Measurements from ENCODE around the gene KRT1.

- no peak for TF ChIP-seq POLR2AphosphoS5 (IDR thresholded peaks at IDR 0.05)
- TF ChIP-seq CTCF (IDR thresholded peaks at IDR 0.05; ENCODE audit: poor library complexity, severe bottlenecking), result no peak
- TF ChIP-seq EZH2 (IDR thresholded peaks at IDR 0.05; ENCODE audit: borderline replicate concordance, insufficient read depth, low read length, poor library complexity, severe bottlenecking), result no peak
- TF ChIP-seq, protein P1, sequence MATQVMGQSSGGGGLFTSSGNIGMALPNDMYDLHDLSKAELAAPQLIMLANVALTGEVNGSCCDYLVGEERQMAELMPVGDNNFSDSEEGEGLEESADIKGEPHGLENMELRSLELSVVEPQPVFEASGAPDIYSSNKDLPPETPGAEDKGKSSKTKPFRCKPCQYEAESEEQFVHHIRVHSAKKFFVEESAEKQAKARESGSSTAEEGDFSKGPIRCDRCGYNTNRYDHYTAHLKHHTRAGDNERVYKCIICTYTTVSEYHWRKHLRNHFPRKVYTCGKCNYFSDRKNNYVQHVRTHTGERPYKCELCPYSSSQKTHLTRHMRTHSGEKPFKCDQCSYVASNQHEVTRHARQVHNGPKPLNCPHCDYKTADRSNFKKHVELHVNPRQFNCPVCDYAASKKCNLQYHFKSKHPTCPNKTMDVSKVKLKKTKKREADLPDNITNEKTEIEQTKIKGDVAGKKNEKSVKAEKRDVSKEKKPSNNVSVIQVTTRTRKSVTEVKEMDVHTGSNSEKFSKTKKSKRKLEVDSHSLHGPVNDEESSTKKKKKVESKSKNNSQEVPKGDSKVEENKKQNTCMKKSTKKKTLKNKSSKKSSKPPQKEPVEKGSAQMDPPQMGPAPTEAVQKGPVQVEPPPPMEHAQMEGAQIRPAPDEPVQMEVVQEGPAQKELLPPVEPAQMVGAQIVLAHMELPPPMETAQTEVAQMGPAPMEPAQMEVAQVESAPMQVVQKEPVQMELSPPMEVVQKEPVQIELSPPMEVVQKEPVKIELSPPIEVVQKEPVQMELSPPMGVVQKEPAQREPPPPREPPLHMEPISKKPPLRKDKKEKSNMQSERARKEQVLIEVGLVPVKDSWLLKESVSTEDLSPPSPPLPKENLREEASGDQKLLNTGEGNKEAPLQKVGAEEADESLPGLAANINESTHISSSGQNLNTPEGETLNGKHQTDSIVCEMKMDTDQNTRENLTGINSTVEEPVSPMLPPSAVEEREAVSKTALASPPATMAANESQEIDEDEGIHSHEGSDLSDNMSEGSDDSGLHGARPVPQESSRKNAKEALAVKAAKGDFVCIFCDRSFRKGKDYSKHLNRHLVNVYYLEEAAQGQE (IDR thresholded peaks at IDR 0.05; ENCODE audit: borderline replicate concordance), result no peak
- no peak for TF ChIP-seq EP300 (conservative IDR thresholded peaks at IDR 0.05; ENCODE audit: poor library complexity, severe bottlenecking)
- no peak for TF ChIP-seq SMC3 (conservative IDR thresholded peaks at IDR 0.05; ENCODE audit: poor library complexity)
- no peak for TF ChIP-seq TAF1 (IDR thresholded peaks at IDR 0.05; ENCODE audit: low read depth)
- no peak for TF ChIP-seq MXI1 (conservative IDR thresholded peaks at IDR 0.05; ENCODE audit: poor library complexity, severe bottlenecking)
Measured at GRCh38 chr12:52631676-52632459, 48.3 kb downstream of the KRT1 start.

All from neural cell (in vitro differentiated cells).